Hippocampal formation (tissue), 2 donors: ENCODE measurements around the gene TEX12.

Source experiments
- DNase-seq, 2 donors: peaks; one replicate each; lab custom pipeline; 2025; lab: John Stamatoyannopoulos, UW

The TEX12 gene

DNA sequence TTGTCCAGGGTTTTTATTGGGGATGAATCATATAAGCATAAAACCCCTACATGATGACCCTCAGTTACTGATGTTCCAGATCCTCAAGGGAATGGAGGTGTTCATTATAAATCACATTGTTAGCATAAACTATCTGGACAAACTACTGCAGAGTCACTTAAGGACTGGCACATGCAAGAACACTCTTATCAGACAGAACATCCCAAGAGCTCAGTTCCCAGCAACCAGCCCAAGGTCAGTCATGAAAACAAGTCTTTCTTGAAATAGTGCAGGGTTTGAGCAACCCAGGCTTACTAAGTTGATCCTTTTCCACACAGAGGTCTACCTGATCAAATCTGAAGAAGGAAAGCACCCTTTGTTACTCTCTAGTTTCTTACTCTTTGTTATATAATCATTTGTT is 45.5 kb downstream of the TEX12 start:
- DNase-seq = no peak

GRCh38 chr11:112213753-112214152 is 46.6 kb downstream of the TEX12 start:
- no peak for DNase-seq

GRCh38 chr11:112215621-112216020 is 48.4 kb downstream of the TEX12 start:
- DNase-seq = no peak

- DNase-seq = no peak
Observed at GRCh38 chr11:112216561-112217105, 49.5 kb downstream of the TEX12 start.

- DNase-seq = peak; percentile 16 to 85
Observed at GRCh38 chr11:112219476-112220232, 52.5 kb downstream of the TEX12 start.

- DNase-seq = no peak
Observed at GRCh38 chr11:112221274-112221835, 54.2 kb downstream of the TEX12 start.
